HCT116 (cell line): ENCODE measurements around the gene MTA3. TPM values are rescaled to one million over a fixed set of nuclear protein-coding genes. Genes with fewer than 3 reads are reported as not detected.

Experiments
- ATAC-seq: fragments of 200-7000 bp; cut with Tn5 transposase; 2 replicates; pipeline ENCODE4 v1.9.1; 2020; ENCODE audit warnings: mild to moderate bottlenecking, moderate library complexity
- BruUV-seq: library from RNA; stranded (reverse); fragments of 400-500 nt; replicated peaks from 2 replicates; lab custom pipeline; 2021; lab: Mats Ljungman, UMichigan
- CTCF ChIA-PET: fragments of 300-600 bp; sonication (Branson Sonifier 250); formaldehyde crosslinking; loops from one replicate; lab custom pipeline; 2021; ENCODE audit warnings: antibody characterized with exemption; lab: Charles Lee
- POLR2A ChIA-PET: fragments of 300-600, 350-600 bp; sonication (Branson Sonifier 250); formaldehyde crosslinking; loops from one replicate; lab custom pipeline; 2021; ENCODE audit warnings: antibody characterized with exemption; lab: Charles Lee
- RAD21 ChIA-PET, 2 experiments: fragments of 300-600 bp; sonication (Branson Sonifier 250); formaldehyde crosslinking; loops; one replicate each; lab custom pipeline; 2023; ENCODE audit warnings: low total read pairs in 2 of 2; ENCODE audit not compliant: uncharacterized antibody in 2 of 2, unreplicated experiment in 2 of 2, low non-redundant PET in 1 of 2; lab: Charles Lee
- DNase-seq: peaks from one replicate; pipeline ENCODE4 v3.0.0-alpha.2; 2010; ENCODE audit warnings: low read depth, low spot score
- H2AFZ ChIP-seq: fragments of 200-600 bp; shearing (Covaris generic), sonication (generic); 2 replicates; pipeline ENCODE4 v1.6.1; 2017; ENCODE audit warnings: low read depth, mixed run types, mixed read lengths, antibody characterized with exemption, low read length; ENCODE audit not compliant: poor library complexity, severe bottlenecking
- H3K27ac ChIP-seq: 2 replicates; pipeline ENCODE4 v1.5.1; 2012; ENCODE audit warnings: low read depth, low read length
- H3K27me3 ChIP-seq: fragments of 200-600 bp; sonication (generic); 2 replicates; pipeline ENCODE4 v1.6.1; 2016; ENCODE audit warnings: mixed run types, low read length, mixed read lengths; ENCODE audit not compliant: insufficient read depth
- H3K36me3 ChIP-seq, 2 experiments: fragments of 200-500 bp in 1 of 2; fragments of 200-600 bp in 1 of 2; sonication (Bioruptor generic) in 1 of 2; sonication (generic) in 1 of 2; 2 replicates each; pipeline versions ENCODE4 v1.5.1 to v1.6.1; 2014 to 2016; ENCODE audit warnings: low read length in 2 of 2, inconsistent platforms in 1 of 2, mixed read lengths in 1 of 2, mixed run types in 1 of 2; ENCODE audit not compliant: insufficient read depth in 2 of 2, control insufficient read depth in 1 of 2
- H3K4me1 ChIP-seq, 2 experiments: fragments of 200-600 bp in 1 of 2; sonication (generic) in 1 of 2; 2 replicates each; pipeline versions ENCODE4 v1.5.1 to v1.6.1; 2012 to 2017; ENCODE audit warnings: low read length in 2 of 2, inconsistent platforms in 1 of 2, mild to moderate bottlenecking in 1 of 2, mixed read lengths in 1 of 2, mixed run types in 1 of 2, moderate library complexity in 1 of 2; ENCODE audit not compliant: insufficient read depth in 2 of 2, control insufficient read depth in 1 of 2
- H3K4me2 ChIP-seq: fragments of 200-600 bp; sonication (generic); 2 replicates; pipeline ENCODE4 v1.6.1; 2017; ENCODE audit warnings: mixed run types, low read length, mixed read lengths
- H3K4me3 ChIP-seq, 2 experiments: fragments of 200-600 bp in 1 of 2; sonication (generic) in 1 of 2; replicated peaks in 1 of 2; 2 replicates each; pipeline ENCODE4 v1.5.1; 2011 to 2016; ENCODE audit warnings: low read length in 2 of 2, control low read depth in 1 of 2, low read depth in 1 of 2, mild to moderate bottlenecking in 1 of 2, mixed read lengths in 1 of 2, mixed run types in 1 of 2
- H3K79me2 ChIP-seq: fragments of 200-600 bp; sonication (generic); 2 replicates; pipeline ENCODE4 v1.6.1; 2017; ENCODE audit warnings: mild to moderate bottlenecking, mixed run types, low read length, moderate library complexity, mixed read lengths; ENCODE audit not compliant: insufficient read depth
- H3K9ac ChIP-seq: fragments of 200-600 bp; sonication (generic); 2 replicates; pipeline ENCODE4 v1.6.1; 2016; ENCODE audit warnings: low read length, mixed read lengths
- H3K9me2 ChIP-seq: fragments of 200-600 bp; sonication (generic), shearing (Covaris generic); 2 replicates; pipeline ENCODE4 v1.6.1; 2017; ENCODE audit warnings: mixed run types, mild to moderate bottlenecking, moderate library complexity; ENCODE audit not compliant: insufficient read depth
- H3K9me3 ChIP-seq, 2 experiments: fragments of 200-500 bp in 1 of 2; fragments of 200-600 bp in 1 of 2; sonication (Bioruptor generic) in 1 of 2; sonication (generic) in 1 of 2; 2 replicates each; pipeline ENCODE4 v1.6.1; 2014 to 2017; ENCODE audit warnings: low read length in 2 of 2, mixed read lengths in 2 of 2, inconsistent platforms in 1 of 2, low read depth in 1 of 2, mild to moderate bottlenecking in 1 of 2, mixed run types in 1 of 2, moderate library complexity in 1 of 2; ENCODE audit not compliant: control insufficient read depth in 1 of 2, insufficient read depth in 1 of 2
- H4K20me1 ChIP-seq: fragments of 200-600 bp; sonication (generic), shearing (Covaris generic); 2 replicates; pipeline ENCODE4 v1.6.1; 2017; ENCODE audit warnings: mixed run types, mild to moderate bottlenecking, moderate library complexity; ENCODE audit not compliant: insufficient read depth
- ATF3 ChIP-seq: IDR thresholded peaks from 2 replicates; pipeline ENCODE4 v1.6.1; 2012
- CEBPB ChIP-seq: IDR thresholded peaks from 2 replicates; pipeline ENCODE4 v1.6.1; 2012; ENCODE audit warnings: low read depth
- CTCF ChIP-seq, 3 experiments: fragments of 200-600 bp in 1 of 3; sonication (generic) in 1 of 3; IDR thresholded peaks in 2 of 3; conservative IDR thresholded peaks in 1 of 3; 2 replicates each; pipeline ENCODE4 v1.5.1; 2012 to 2017; ENCODE audit warnings: low read depth in 2 of 3, low read length in 2 of 3, antibody characterized with exemption in 1 of 3, borderline replicate concordance in 1 of 3, control low read depth in 1 of 3, mild to moderate bottlenecking in 1 of 3, mixed read lengths in 1 of 3, mixed run types in 1 of 3, moderate library complexity in 1 of 3; ENCODE audit not compliant: insufficient read depth in 1 of 3
- EGR1 ChIP-seq: IDR thresholded peaks from 2 replicates; pipeline ENCODE4 v1.6.1; 2012; ENCODE audit warnings: low read depth
- ELF1 ChIP-seq: IDR thresholded peaks from 2 replicates; pipeline ENCODE4 v1.6.1; 2012; ENCODE audit warnings: low read depth, borderline replicate concordance
- JUND ChIP-seq: IDR thresholded peaks from 2 replicates; pipeline ENCODE4 v1.6.1; 2012
- MAX ChIP-seq: IDR thresholded peaks from 2 replicates; pipeline ENCODE4 v1.6.1; 2012
- RAD21 ChIP-seq: IDR thresholded peaks from 2 replicates; pipeline ENCODE4 v1.6.1; 2012; ENCODE audit warnings: low read depth, mild to moderate bottlenecking
- SP1 ChIP-seq: IDR thresholded peaks from 2 replicates; pipeline ENCODE4 v1.6.1; 2012; ENCODE audit warnings: low read depth
- TCF7L2 ChIP-seq: IDR thresholded peaks from 2 replicates; pipeline ENCODE4 v1.7.0; 2011; ENCODE audit warnings: borderline replicate concordance, inconsistent platforms; ENCODE audit not compliant: insufficient read depth, insufficient read length; ENCODE audit errors: extremely low read depth
- YY1 ChIP-seq: IDR thresholded peaks from 2 replicates; pipeline ENCODE4 v1.6.1; 2011; ENCODE audit warnings: low read length, low read depth, moderate library complexity, mild to moderate bottlenecking; ENCODE audit not compliant: insufficient replicate concordance; ENCODE audit errors: extremely low read depth
- ZBTB33 ChIP-seq: IDR thresholded peaks from 2 replicates; pipeline ENCODE4 v1.6.1; 2011; ENCODE audit warnings: mild to moderate bottlenecking, low read length, moderate library complexity; ENCODE audit not compliant: insufficient replicate concordance; ENCODE audit errors: extremely low read depth
- ZFX ChIP-seq: fragments of 450-650 bp; IDR thresholded peaks from 2 replicates; pipeline ENCODE4 v1.6.1; 2017
- intact Hi-C: fragments of 100-400 bp; cut with micrococcal nuclease; formaldehyde crosslinking; loops from 2 replicates; pipeline ENCODE4 v1.10.0; 2022
- total RNA-seq: library from RNA; stranded (reverse); gene quantifications from one replicate; pipeline ENCODE4 v1.2.1, GENCODE V29; 2021; ENCODE audit not compliant: unreplicated experiment

MTA3 gene
- total RNA-seq, 1 experiment from 2014 or later = 46.3 TPM

- CTCF ChIA-PET = no interaction called here
- RAD21 ChIA-PET = no interaction called here
- no TSS peak for BruUV-seq
Measured at GRCh38 chr2:42788882-42789281, 220.4 kb downstream of the MTA3 start.

More at GRCh38 chr2:42788882-42789281, 220.4 kb downstream of the MTA3 start:
- H3K9me3 ChIP-seq = no peaks in the 10 kb centered on the region
- TF ChIP-seq CEBPB = no peak
- TF ChIP-seq EGR1 = no peak
- TF ChIP-seq ZFX = no peak
- no peak for TF ChIP-seq RAD21
- TF ChIP-seq JUND = no peak
- TF ChIP-seq MAX = no peak
- no peak for TF ChIP-seq YY1
- TF ChIP-seq TCF7L2 = no peak
- TF ChIP-seq CTCF (IDR thresholded peaks at IDR 0.05 in 2 of 3, conservative IDR thresholded peaks at IDR 0.05 in 1 of 3; ENCODE audit: borderline replicate concordance in 1 of 3, insufficient read depth in 1 of 3, low read depth in 2 of 3, low read length in 2 of 3) = no peak
- TF ChIP-seq ATF3 = no peak
- TF ChIP-seq ELF1 = no peak
- TF ChIP-seq ZBTB33 = no peak
- TF ChIP-seq SP1 = no peak
- no peak overlapping the region for H3K27ac ChIP-seq
- DNase-seq (no peak), ATAC-seq (no peak)
- H3K79me2 ChIP-seq = no peaks in the 10 kb centered on the region
- no peaks in the 10 kb centered on the region for H3K4me1 ChIP-seq
- H3K36me3 ChIP-seq = no peaks in the 10 kb centered on the region
- POLR2A ChIA-PET = no interaction called here
- no peaks in the 10 kb centered on the region for H3K9me2 ChIP-seq
- H4K20me1 ChIP-seq = no peaks in the 10 kb centered on the region
- no peaks in the 10 kb centered on the region for H3K27me3 ChIP-seq
- no peak overlapping the region for H3K4me2 ChIP-seq
- intact Hi-C loops = no loop called here
- H3K9ac ChIP-seq = no peak overlapping the region
- no peak overlapping the region for H3K4me3 ChIP-seq
- H2AFZ ChIP-seq = no peak overlapping the region
